Epithelial cell of prostate (primary cell): ENCODE data around the gene TMEM184B.
A peak's percentile ranks its signal among the peaks of the same experiment; 100 is the strongest.

Source experiments
- DNase-seq: peaks from one replicate; pipeline ENCODE4 v3.0.0-alpha.2; 2011; ENCODE audit warnings: low read depth, low spot score
- H3K27ac ChIP-seq: fragments of 450-650 bp; 2 replicates; pipeline ENCODE4 v1.5.1; 2017; ENCODE audit warnings: mild to moderate bottlenecking

Gene TMEM184B

GRCh38 chr22:38232196-38232595, 40.6 kb downstream of the TMEM184B start:
- no peak for DNase-seq
- no peak overlapping the region for H3K27ac ChIP-seq

- no peak for DNase-seq
- H3K27ac ChIP-seq = peak overlapping the region; percentile 62
Measured at GRCh38 chr22:38230916-38231315, 41.9 kb downstream of the TMEM184B start.

- peak; percentile 59 for DNase-seq
- H3K27ac ChIP-seq = peak overlapping the region; percentile 62
Measured at GRCh38 chr22:38230108-38230825, 42.5 kb downstream of the TMEM184B start.

- DNase-seq = no peak
- peak overlapping the region; percentile 99 for H3K27ac ChIP-seq
Measured at GRCh38 chr22:38228873-38229740, 43.7 kb downstream of the TMEM184B start.

GRCh38 chr22:38228326-38228872, 44.4 kb downstream of the TMEM184B start:
- peak overlapping the region; percentile 99 for H3K27ac ChIP-seq
- DNase-seq = no peak

- no peak overlapping the region for H3K27ac ChIP-seq
- DNase-seq = no peak
Measured at GRCh38 chr22:38226853-38227649, 45.8 kb downstream of the TMEM184B start.

GRCh38 chr22:38223289-38223960, 49.4 kb downstream of the TMEM184B start:
- peak overlapping the region; percentile 72 for H3K27ac ChIP-seq
- no peak for DNase-seq

GRCh38 chr22:38222797-38223119, 50.1 kb downstream of the TMEM184B start:
- DNase-seq = no peak
- H3K27ac ChIP-seq = peak overlapping the region; percentile 72

GRCh38 chr22:38221908-38222796, 50.7 kb downstream of the TMEM184B start:
- H3K27ac ChIP-seq = peak overlapping the region; percentile 72
- DNase-seq = no peak

- DNase-seq = no peak
- peak overlapping the region; percentile 72 for H3K27ac ChIP-seq
Measured at GRCh38 chr22:38221407-38221806, 51.4 kb downstream of the TMEM184B start.

- DNase-seq = no peak
- peak overlapping the region; percentile 85 for H3K27ac ChIP-seq
Measured at GRCh38 chr22:38220653-38221386, 52.0 kb downstream of the TMEM184B start.

GRCh38 chr22:38220163-38220562, 52.6 kb downstream of the TMEM184B start:
- no peak for DNase-seq
- H3K27ac ChIP-seq = peak overlapping the region; percentile 85

- no peak for DNase-seq
- H3K27ac ChIP-seq = peak overlapping the region; percentile 85
Measured at GRCh38 chr22:38219632-38220031, 53.2 kb downstream of the TMEM184B start.

GRCh38 chr22:38218661-38219622, 53.9 kb downstream of the TMEM184B start:
- peak overlapping the region; percentile 85 for H3K27ac ChIP-seq
- DNase-seq = peak; percentile 80

GRCh38 chr22:38215156-38216038, 57.4 kb downstream of the TMEM184B start:
- H3K27ac ChIP-seq = no peak overlapping the region
- DNase-seq = no peak
